Endothelial cell of umbilical vein (primary cell): ENCODE measurements around the gene DSE. TPM values are rescaled to one million over a fixed set of nuclear protein-coding genes. Genes with fewer than 3 reads are reported as not detected.

Experiments used
- BruUV-seq: library from RNA; stranded (reverse); fragments of 400-500 nt; replicated peaks from 2 replicates; lab custom pipeline; 2021; lab: Mats Ljungman, UMichigan
- CTCF ChIA-PET: fragments of 300-600, 350-600 bp; sonication (Branson Sonifier 250); formaldehyde crosslinking; loops from one replicate; lab custom pipeline; 2021; ENCODE audit warnings: antibody characterized with exemption, inconsistent platforms; lab: Charles Lee
- POLR2A ChIA-PET: fragments of 300-600, 350-600 bp; sonication (Branson Sonifier 250); formaldehyde crosslinking; loops from one replicate; lab custom pipeline; 2021; ENCODE audit warnings: antibody characterized with exemption, inconsistent platforms; lab: Charles Lee
- DNase-seq: peaks from one replicate; pipeline ENCODE4 v3.0.0-alpha.2; 2011; ENCODE audit warnings: low read depth, low spot score
- FAIRE-seq: peaks from 2 replicates; lab custom pipeline; 2011; peaks lifted over from hg19 to GRCh38; lab: Jason Lieb, UNC
- H2AFZ ChIP-seq: 2 replicates; pipeline ENCODE4 v1.6.0; 2012; ENCODE audit warnings: low read depth, low read length, control low read depth, inconsistent platforms
- H3K27ac ChIP-seq: 2 replicates; pipeline ENCODE4 v1.5.1; 2011; ENCODE audit warnings: low read depth, mild to moderate bottlenecking, control low read depth, low read length, moderate library complexity; ENCODE audit not compliant: insufficient read depth
- H3K27me3 ChIP-seq, 2 experiments: 2 replicates each; pipeline versions ENCODE4 v1.6.0 to v1.6.1; 2011; ENCODE audit warnings: low read length in 2 of 2, mixed read lengths in 1 of 2; ENCODE audit not compliant: control insufficient read depth in 2 of 2, insufficient read depth in 2 of 2
- H3K36me3 ChIP-seq, 2 experiments: 2 replicates in 1 of 2; 3 replicates in 1 of 2; pipeline ENCODE4 v1.5.1; 2011; ENCODE audit warnings: low read length in 2 of 2, mild to moderate bottlenecking in 1 of 2, moderate library complexity in 1 of 2; ENCODE audit not compliant: control insufficient read depth in 2 of 2, insufficient read depth in 2 of 2; ENCODE audit errors: extremely low read depth in 1 of 2
- H3K4me1 ChIP-seq: 3 replicates; pipeline ENCODE4 v1.5.1; 2011; ENCODE audit warnings: mild to moderate bottlenecking, low read length; ENCODE audit not compliant: control insufficient read depth, insufficient read depth; ENCODE audit errors: extremely low read depth
- H3K4me2 ChIP-seq: 2 replicates; pipeline ENCODE4 v1.6.1; 2011; ENCODE audit warnings: low read length, control low read depth, mixed read lengths; ENCODE audit not compliant: insufficient read depth
- H3K4me3 ChIP-seq, 3 experiments: fragments of 200-600 bp in 1 of 3; sonication (generic), shearing (Covaris generic) in 1 of 3; replicated peaks in 1 of 3; 2 replicates each; pipeline ENCODE4 v1.5.1; 2011 to 2016; ENCODE audit warnings: control low read depth in 3 of 3, low read length in 3 of 3, mild to moderate bottlenecking in 2 of 3, inconsistent platforms in 1 of 3, low read depth in 1 of 3, moderate library complexity in 1 of 3; ENCODE audit not compliant: insufficient read depth in 1 of 3
- H3K79me2 ChIP-seq: 2 replicates; pipeline ENCODE4 v1.6.0; 2012; ENCODE audit warnings: low read length, inconsistent platforms; ENCODE audit not compliant: control insufficient read depth, insufficient read depth
- H3K9ac ChIP-seq: replicated peaks from 2 replicates; pipeline ENCODE3; 2011; ENCODE audit warnings: low read length, control low read depth; ENCODE audit not compliant: insufficient read depth; ENCODE audit errors: extremely low read depth
- H3K9me1 ChIP-seq: replicated peaks from 3 replicates; pipeline ENCODE4 v1.6.0; 2011; ENCODE audit warnings: mild to moderate bottlenecking, low read length; ENCODE audit not compliant: control insufficient read depth, insufficient read depth; ENCODE audit errors: extremely low read depth
- H3K9me3 ChIP-seq: replicated peaks from 2 replicates; pipeline ENCODE4 v1.5.1; 2012; ENCODE audit warnings: low read length, inconsistent platforms; ENCODE audit not compliant: control insufficient read depth, insufficient read depth
- H4K20me1 ChIP-seq: replicated peaks from 2 replicates; pipeline ENCODE3; 2011; ENCODE audit warnings: mild to moderate bottlenecking, low read length; ENCODE audit not compliant: control insufficient read depth, insufficient read depth; ENCODE audit errors: extremely low read depth
- CTCF ChIP-seq, 2 donors: IDR thresholded peaks; 1 replicate in 1 of 2; 2 replicates in 1 of 2; pipeline ENCODE4 v1.5.1; 2011; ENCODE audit warnings: low read length in 2 of 2, mild to moderate bottlenecking in 2 of 2, moderate library complexity in 2 of 2, control low read depth in 1 of 2, inconsistent platforms in 1 of 2, low read depth in 1 of 2; ENCODE audit not compliant: insufficient read depth in 1 of 2; ENCODE audit errors: extremely low read depth in 1 of 2
- EZH2 ChIP-seq: IDR thresholded peaks from 2 replicates; pipeline ENCODE4 v1.6.1; 2012; ENCODE audit warnings: borderline replicate concordance, low read depth, mild to moderate bottlenecking, moderate library complexity, low read length, inconsistent platforms; ENCODE audit not compliant: severe bottlenecking
- FOS ChIP-seq: IDR thresholded peaks from 2 replicates; pipeline ENCODE4 v1.6.1; 2011; ENCODE audit warnings: mild to moderate bottlenecking, low read length, moderate library complexity, borderline replicate concordance; ENCODE audit not compliant: insufficient read depth
- GATA2 ChIP-seq: IDR thresholded peaks from 2 replicates; pipeline ENCODE4 v1.7.0; 2011; ENCODE audit warnings: low read depth, mild to moderate bottlenecking, moderate library complexity, mixed read lengths, low read length; ENCODE audit not compliant: insufficient read length, insufficient read depth
- JUN ChIP-seq: IDR thresholded peaks from 2 replicates; pipeline ENCODE4 v1.6.1; 2011; ENCODE audit warnings: borderline replicate concordance, low read depth; ENCODE audit not compliant: insufficient read length, insufficient read depth
- MAX ChIP-seq: IDR thresholded peaks from 2 replicates; pipeline ENCODE4 v1.6.1; 2011; ENCODE audit not compliant: insufficient read depth, insufficient read length
- MYC ChIP-seq: IDR thresholded peaks from one replicate; pipeline ENCODE4 v1.6.1; 2011; ENCODE audit warnings: mild to moderate bottlenecking, low read depth, low read length
- POLR2A ChIP-seq: IDR thresholded peaks from 2 replicates; pipeline ENCODE4 v1.6.1; 2012; ENCODE audit warnings: low read depth, mild to moderate bottlenecking, control low read depth, low read length
- POLR2AphosphoS5 ChIP-seq: IDR thresholded peaks from 2 replicates; pipeline ENCODE4 v1.6.1; 2012; ENCODE audit warnings: low read depth, mild to moderate bottlenecking, control low read depth, low read length, moderate library complexity; ENCODE audit not compliant: insufficient read depth
- dilution Hi-C: fragments of 300-500 bp; cut with MboI; formaldehyde crosslinking; loops from one replicate; pipeline ENCODE4 v1.15.0; 2019; ENCODE audit warnings: low sequenced_read_pairs; ENCODE audit not compliant: extremely low pct_ligation_motif_present
- intact Hi-C: fragments of 100-400 bp; cut with micrococcal nuclease; formaldehyde crosslinking; loops from one replicate; pipeline ENCODE4 v1.10.0; 2022
- polyA plus RNA-seq, 4 experiments: library from polyadenylated mRNA; depleted of rRNA in 3 of 4; stranded (reverse) in 3 of 4; unstranded in 1 of 4; fragments of >200 nt; gene quantifications; 2 replicates each; pipeline versions ENCODE4 v1.2.1 to v1.2.3, GENCODE V29; 2011 to 2012; ENCODE audit warnings: missing spikeins in 1 of 4
- total RNA-seq: library from RNA; stranded (reverse); gene quantifications from 2 replicates; pipeline ENCODE4 v1.2.3, GENCODE V29; 2021

Gene DSE
- total and polyA plus RNA-seq, 2 donors (not counting 3 experiments of a cell fraction or from before 2014, with no cell fraction given), result 12.0 to 25.0 TPM

GRCh38 chr6:116408491-116408890 is 37.7 kb downstream of the DSE start:
- no peaks in the 10 kb centered on the region for H3K9me3 ChIP-seq
- H3K4me1 ChIP-seq, result peaks cover 10% of the 10 kb centered on the region
- peaks cover 2% of the 10 kb centered on the region for H3K9me1 ChIP-seq
- no peak overlapping the region for H3K27ac ChIP-seq
- no peaks in the 10 kb centered on the region for H3K27me3 ChIP-seq
- dilution Hi-C loops (no loop called here), intact Hi-C loops (no loop called here)
- H3K79me2 ChIP-seq, result no peaks in the 10 kb centered on the region
- DNase-seq (no peak), FAIRE-seq (no peak)
- H3K4me2 ChIP-seq, result no peak overlapping the region
- H4K20me1 ChIP-seq, result no peaks in the 10 kb centered on the region
- no peak overlapping the region for H3K9ac ChIP-seq
- no peak overlapping the region for H2AFZ ChIP-seq
- H3K4me3 ChIP-seq, result no peak overlapping the region
- no peaks in the 10 kb centered on the region for H3K36me3 ChIP-seq
- ChIA-PET POLR2A (no interaction called here), CTCF (interaction anchor here (0.9 kb wide), 1 partner anchor 121 kb away, joined by 3 read pairs; no protein-coding TSS in a partner anchor)
- no TSS peak for BruUV-seq
- TF ChIP-seq FOS (no peak), MAX (no peak), POLR2AphosphoS5 (no peak), JUN (no peak), GATA2 (no peak), CTCF (IDR thresholded peaks at IDR 0.05; ENCODE audit: extremely low read depth in 1 of 2, insufficient read depth in 1 of 2, low read depth in 1 of 2, low read length in 2 of 2) (no peak), MYC (no peak), POLR2A (no peak), EZH2 (no peak)
